ENCODE measurements around the gene ASB13.

GRCh38 chr10:5620966-5621365, 45.4 kb downstream of the ASB13 start:
- TF ChIP-seq GABPA (IDR thresholded peaks at IDR 0.05; ENCODE audit: low read depth) (no peak), REST (IDR thresholded peaks at IDR 0.05; ENCODE audit: low read depth, low read length) (no peak), TEAD4 (IDR thresholded peaks at IDR 0.05; ENCODE audit: borderline replicate concordance, insufficient read depth) (no peak), MEF2A (IDR thresholded peaks at IDR 0.05; ENCODE audit: borderline replicate concordance, low read depth) (no peak), YY1 (IDR thresholded peaks at IDR 0.05; ENCODE audit: low read depth) (no peak)
- TF ChIP-seq, protein P1, sequence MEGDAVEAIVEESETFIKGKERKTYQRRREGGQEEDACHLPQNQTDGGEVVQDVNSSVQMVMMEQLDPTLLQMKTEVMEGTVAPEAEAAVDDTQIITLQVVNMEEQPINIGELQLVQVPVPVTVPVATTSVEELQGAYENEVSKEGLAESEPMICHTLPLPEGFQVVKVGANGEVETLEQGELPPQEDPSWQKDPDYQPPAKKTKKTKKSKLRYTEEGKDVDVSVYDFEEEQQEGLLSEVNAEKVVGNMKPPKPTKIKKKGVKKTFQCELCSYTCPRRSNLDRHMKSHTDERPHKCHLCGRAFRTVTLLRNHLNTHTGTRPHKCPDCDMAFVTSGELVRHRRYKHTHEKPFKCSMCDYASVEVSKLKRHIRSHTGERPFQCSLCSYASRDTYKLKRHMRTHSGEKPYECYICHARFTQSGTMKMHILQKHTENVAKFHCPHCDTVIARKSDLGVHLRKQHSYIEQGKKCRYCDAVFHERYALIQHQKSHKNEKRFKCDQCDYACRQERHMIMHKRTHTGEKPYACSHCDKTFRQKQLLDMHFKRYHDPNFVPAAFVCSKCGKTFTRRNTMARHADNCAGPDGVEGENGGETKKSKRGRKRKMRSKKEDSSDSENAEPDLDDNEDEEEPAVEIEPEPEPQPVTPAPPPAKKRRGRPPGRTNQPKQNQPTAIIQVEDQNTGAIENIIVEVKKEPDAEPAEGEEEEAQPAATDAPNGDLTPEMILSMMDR (IDR thresholded peaks at IDR 0.05), result no peak
- TF ChIP-seq, protein P2, sequence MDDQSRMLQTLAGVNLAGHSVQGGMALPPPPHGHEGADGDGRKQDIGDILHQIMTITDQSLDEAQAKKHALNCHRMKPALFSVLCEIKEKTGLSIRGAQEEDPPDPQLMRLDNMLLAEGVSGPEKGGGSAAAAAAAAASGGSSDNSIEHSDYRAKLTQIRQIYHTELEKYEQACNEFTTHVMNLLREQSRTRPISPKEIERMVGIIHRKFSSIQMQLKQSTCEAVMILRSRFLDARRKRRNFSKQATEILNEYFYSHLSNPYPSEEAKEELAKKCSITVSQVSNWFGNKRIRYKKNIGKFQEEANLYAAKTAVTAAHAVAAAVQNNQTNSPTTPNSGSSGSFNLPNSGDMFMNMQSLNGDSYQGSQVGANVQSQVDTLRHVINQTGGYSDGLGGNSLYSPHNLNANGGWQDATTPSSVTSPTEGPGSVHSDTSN (IDR thresholded peaks at IDR 0.05), result no peak
- TF ChIP-seq, protein P3, sequence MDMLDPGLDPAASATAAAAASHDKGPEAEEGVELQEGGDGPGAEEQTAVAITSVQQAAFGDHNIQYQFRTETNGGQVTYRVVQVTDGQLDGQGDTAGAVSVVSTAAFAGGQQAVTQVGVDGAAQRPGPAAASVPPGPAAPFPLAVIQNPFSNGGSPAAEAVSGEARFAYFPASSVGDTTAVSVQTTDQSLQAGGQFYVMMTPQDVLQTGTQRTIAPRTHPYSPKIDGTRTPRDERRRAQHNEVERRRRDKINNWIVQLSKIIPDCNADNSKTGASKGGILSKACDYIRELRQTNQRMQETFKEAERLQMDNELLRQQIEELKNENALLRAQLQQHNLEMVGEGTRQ (IDR thresholded peaks at IDR 0.05; ENCODE audit: borderline replicate concordance, low read depth, low read length), result no peak
